Amniotic epithelial cell (primary cell): ENCODE results near the gene ATP6V0B.
A peak's percentile ranks its signal among the peaks of the same experiment; 100 is the strongest.

Experiments
- DNase-seq: peaks from one replicate; pipeline ENCODE4 v3.0.0-alpha.2; 2010; ENCODE audit warnings: low read depth

ATP6V0B gene

GRCh38 chr1:43969746-43970466 lies 4.9 kb upstream of the ATP6V0B start, which contains the start of gene DPH2:
Gene DPH2, plus strand, starts transcription at chr1:43970010. Its CDS starts 166 bp downstream, at chr1:43970176.
- DNase-seq = peak; percentile 97

GRCh38 chr1:43970502-43970901 lies 4.3 kb upstream of the ATP6V0B start:
- no peak for DNase-seq

GRCh38 chr1:43970911-43971310 lies 3.8 kb upstream of the ATP6V0B start:
- no peak for DNase-seq

GRCh38 chr1:43971336-43971980 lies 3.3 kb upstream of the ATP6V0B start:
- no peak for DNase-seq

GRCh38 chr1:43973981-43974442 lies 748 bp upstream of the ATP6V0B start:
- DNase-seq = peak; percentile 11

- peak; percentile 37 for DNase-seq
These were observed 645 bp downstream of the ATP6V0B start for GRCh38 chr1:43975249-43975961.

GRCh38 chr1:43976045-43976444 lies 1.3 kb downstream of the ATP6V0B start:
- no peak for DNase-seq

- DNase-seq = no peak
These were observed 2.1 kb downstream of the ATP6V0B start for GRCh38 chr1:43976890-43977289.

- DNase-seq = no peak
These were observed 2.9 kb downstream of the ATP6V0B start for GRCh38 chr1:43977376-43978263.

- DNase-seq = peak; percentile 27
These were observed 3.4 kb downstream of the ATP6V0B start for GRCh38 chr1:43978264-43978550.

- peak; percentile 8 for DNase-seq
These were observed 3.9 kb downstream of the ATP6V0B start, which contains the start of gene B4GALT2 for GRCh38 chr1:43978551-43979260. Gene B4GALT2, plus strand, starts transcription at chr1:43979210. Its CDS starts 1,951 bp downstream, at chr1:43981161.

GRCh38 chr1:43979261-43979527 lies 4.4 kb downstream of the ATP6V0B start:
- DNase-seq = no peak

- DNase-seq = peak; percentile 38
These were observed 4.9 kb downstream of the ATP6V0B start for GRCh38 chr1:43979528-43980254.

GRCh38 chr1:43980255-43981134 lies 5.7 kb downstream of the ATP6V0B start:
- DNase-seq = peak; percentile 69

GRCh38 chr1:43981135-43981491 lies 6.4 kb downstream of the ATP6V0B start:
- DNase-seq = no peak

GRCh38 chr1:43981636-43982035 lies 6.9 kb downstream of the ATP6V0B start:
- no peak for DNase-seq

GRCh38 chr1:43982241-43982640 lies 7.5 kb downstream of the ATP6V0B start:
- DNase-seq = no peak

GRCh38 chr1:43982808-43983207 lies 8.0 kb downstream of the ATP6V0B start:
- DNase-seq = no peak

GRCh38 chr1:43983253-43983899 lies 8.6 kb downstream of the ATP6V0B start:
- no peak for DNase-seq
